Kidney (tissue), 22 donors: Measurements from ENCODE around the gene EGR1. TPM values are rescaled to one million over a fixed set of nuclear protein-coding genes. Genes with fewer than 3 reads are reported as not detected.

ENCODE experiments used
- DNase-seq, 5 donors: peaks; one replicate each; pipeline ENCODE4 v3.0.0-alpha.2; 2013 to 2020
- FAIRE-seq: peaks from 2 replicates; lab custom pipeline; 2012; peaks lifted over from hg19 to GRCh38; lab: Jason Lieb, UNC
- H3K27ac ChIP-seq, 2 donors: one replicate each; pipeline ENCODE4 v1.7.0; 2013; ENCODE audit warnings: low read depth in 2 of 2, low read length in 2 of 2, inconsistent platforms in 1 of 2
- H3K27me3 ChIP-seq: one replicate; pipeline ENCODE4 v1.7.1; 2013; ENCODE audit warnings: low read length, inconsistent platforms; ENCODE audit not compliant: control insufficient read depth, insufficient read depth
- H3K36me3 ChIP-seq, 3 donors: one replicate each; pipeline versions ENCODE4 v1.7.0 to v1.7.1; 2013; ENCODE audit warnings: low read length in 3 of 3, control low read depth in 1 of 3, inconsistent platforms in 1 of 3; ENCODE audit not compliant: insufficient read depth in 3 of 3, control insufficient read depth in 2 of 3
- H3K4me1 ChIP-seq, 3 donors: one replicate each; pipeline versions ENCODE4 v1.7.0 to v1.7.1; 2013; ENCODE audit warnings: low read length in 3 of 3, inconsistent platforms in 1 of 3, low read depth in 1 of 3; ENCODE audit not compliant: control insufficient read depth in 2 of 3, insufficient read depth in 2 of 3
- H3K4me3 ChIP-seq, 3 donors: one replicate each; pipeline versions ENCODE4 v1.7.0 to v1.8.1; 2013; ENCODE audit warnings: low read length in 3 of 3, control low read depth in 1 of 3, inconsistent platforms in 1 of 3
- H3K9ac ChIP-seq, 3 donors: one replicate each; pipeline versions ENCODE4 v1.7.0 to v1.7.1; 2013; ENCODE audit warnings: low read length in 3 of 3, control low read depth in 1 of 3, inconsistent platforms in 1 of 3
- H3K9me3 ChIP-seq, 3 donors: one replicate each; pipeline versions ENCODE4 v1.7.0 to v1.7.1; 2013; ENCODE audit warnings: low read length in 3 of 3, control low read depth in 1 of 3, inconsistent platforms in 1 of 3; ENCODE audit not compliant: control insufficient read depth in 2 of 3, insufficient read depth in 1 of 3
- CTCF ChIP-seq: IDR thresholded peaks from 3 replicates; pipeline ENCODE4 v1.5.1; 2012; ENCODE audit warnings: mild to moderate bottlenecking, moderate library complexity, borderline replicate concordance; ENCODE audit not compliant: insufficient read depth; ENCODE audit errors: extremely low read depth
- intact Hi-C: fragments of 100-400 bp; cut with DNase I; formaldehyde crosslinking; loops from one replicate; pipeline ENCODE4 v1.11.1; 2022
- long read RNA-seq, 10 donors: library from polyadenylated mRNA in 1 of 10; unstranded in 1 of 10; transcript quantifications; one replicate each; pipeline ENCODE4 v2.0.0 and lab custom pipeline, GENCODE V29; 2021 to 2026
- polyA plus RNA-seq: library from polyadenylated mRNA; stranded (reverse); fragments of 350-450 nt; fragmentation: Illumina TruSeq; extraction: RNeasy Lipid Tissue Mini Kit (QIAGEN cat#74804); gene quantifications from one replicate; pipeline ENCODE4 v1.2.3, GENCODE V29; 2014; ENCODE audit warnings: low read depth, low replicate concordance; ENCODE audit not compliant: insufficient read depth
- total RNA-seq: library from RNA; stranded (reverse); fragmentation: NEBNext Ultra II Directional; extraction: Animal tissue kit (Norgen Biotek cat#: 25700); gene quantifications from one replicate; pipeline ENCODE4 v1.2.1, GENCODE V29; 2021
- donor health status: control.
- donor health status: control.
- donor health status: control.
- donor health status: control.
- donor health status: control.
- donor health status: DM: yes; HTN: yes; CAD: no.
- donor health status: Normal renal cell carcinoma (clear cell type).

EGR1 gene
- total RNA-seq = 68.6 TPM
- 65.8 TPM for polyA plus RNA-seq
- long read RNA-seq, donor 1, transcript EGR1-201 (2 exons, 3,138 nt) = major isoform, 54 of 54 reads
- long read RNA-seq, donor 1, partial matches to known transcripts = 0 of 54 reads
- long read RNA-seq, donor 1, other reads (novel, unspliced or antisense) = 0 of 54 reads
- long read RNA-seq, donor 2, transcript EGR1-201 (2 exons, 3,138 nt) = major isoform, 39 of 39 reads
- long read RNA-seq, donor 2, partial matches to known transcripts = 0 of 39 reads
- long read RNA-seq, donor 2, other reads (novel, unspliced or antisense) = 0 of 39 reads
- long read RNA-seq, donor 3, transcript EGR1-201 (2 exons, 3,138 nt) = major isoform, 134 of 134 reads
- long read RNA-seq, donor 3, partial matches to known transcripts = 0 of 134 reads
- long read RNA-seq, donor 3, other reads (novel, unspliced or antisense) = 0 of 134 reads
- long read RNA-seq, donor 4, transcript EGR1-201 (2 exons, 3,138 nt) = major isoform, 59 of 59 reads
- long read RNA-seq, donor 4, partial matches to known transcripts = 0 of 59 reads
- long read RNA-seq, donor 4, other reads (novel, unspliced or antisense) = 0 of 59 reads
- long read RNA-seq, donor 5, partial matches to known transcripts = 0 of 3 reads
- long read RNA-seq, donor 5, other reads (novel, unspliced or antisense) = 0 of 3 reads
- long read RNA-seq, donor 6, transcript EGR1-201 (2 exons, 3,138 nt) = major isoform, 23 of 23 reads
- long read RNA-seq, donor 6, partial matches to known transcripts = 0 of 23 reads
- long read RNA-seq, donor 6, other reads (novel, unspliced or antisense) = 0 of 23 reads
- long read RNA-seq, donor 7, transcript EGR1-201 (2 exons, 3,138 nt) = major isoform, 5 of 22 reads
- long read RNA-seq, donor 7, partial matches to known transcripts = 17 of 22 reads
- long read RNA-seq, donor 7, other reads (novel, unspliced or antisense) = 0 of 22 reads
- long read RNA-seq, donor 8, transcript EGR1-201 (2 exons, 3,138 nt) = major isoform, 79 of 79 reads
- long read RNA-seq, donor 8, partial matches to known transcripts = 0 of 79 reads
- long read RNA-seq, donor 8, other reads (novel, unspliced or antisense) = 0 of 79 reads
- long read RNA-seq, donor 9, transcript EGR1-201 (2 exons, 3,138 nt) = major isoform, 54 of 54 reads
- long read RNA-seq, donor 9, partial matches to known transcripts = 0 of 54 reads
- long read RNA-seq, donor 9, other reads (novel, unspliced or antisense) = 0 of 54 reads
- long read RNA-seq, donor 10, transcript EGR1-201 (2 exons, 3,138 nt) = major isoform, 61 of 78 reads
- long read RNA-seq, donor 10, partial matches to known transcripts = 17 of 78 reads
- long read RNA-seq, donor 10, other reads (novel, unspliced or antisense) = 0 of 78 reads

- DNase-seq (peak; percentile 97 to 98 (median 98)), FAIRE-seq (no peak)
- H3K4me3 ChIP-seq = peak within 1 kb of the TSS; percentile 78 to 88 (median 78)
- peak within 1 kb of the TSS; percentile 92 to 98 for H3K27ac ChIP-seq
- H3K4me1 ChIP-seq = peaks cover 0 to 13% (median 6%) of the 10 kb centered on the region in 3 donors
- intact Hi-C loops = no loop called here
- peak within 1 kb of the TSS; percentile 63 to 89 (median 67) for H3K9ac ChIP-seq
- peak; percentile 9 for TF ChIP-seq CTCF
- H3K27me3 ChIP-seq = no peaks in the 10 kb centered on the region
- H3K36me3 ChIP-seq = peaks cover 2 to 23% (median 6%) of the 10 kb centered on the region in 3 donors
- no peaks in the 10 kb centered on the region for H3K9me3 ChIP-seq
Observed at GRCh38 chr5:138465261-138466124, at the start of gene EGR1. Gene EGR1, plus strand, starts transcription at chr5:138465479. Its CDS starts 283 bp downstream, at chr5:138465762.

DNA sequence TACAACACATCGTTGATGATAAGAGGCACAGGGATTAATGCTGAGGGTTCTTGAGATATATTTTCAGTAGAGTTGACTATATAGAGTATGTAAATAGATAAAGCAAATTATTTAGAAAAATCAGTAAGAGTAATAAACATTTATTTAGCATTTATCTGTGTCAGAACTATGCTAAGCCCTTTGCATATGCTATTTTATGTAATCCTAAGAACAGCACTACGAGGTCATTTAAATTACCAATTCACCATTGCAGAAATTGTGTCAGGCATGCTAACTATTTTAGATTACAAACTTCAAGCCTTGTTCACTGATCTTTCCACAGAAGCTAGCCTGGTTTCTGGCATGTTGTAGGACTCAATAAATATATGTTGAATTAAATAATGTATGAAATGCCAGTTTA lies 46.8 kb upstream of the EGR1 start:
- Histone ChIP-seq H3K27me3 (no peaks in the 10 kb centered on the region), H3K4me1 (no peaks in the 10 kb centered on the region), H3K36me3 (peaks cover 14 to 51% (median 51%) of the 10 kb centered on the region in 3 donors), H3K9ac (no peak overlapping the region), H3K4me3 (no peak overlapping the region), H3K27ac (no peak overlapping the region), H3K9me3 (no peaks in the 10 kb centered on the region)
- TF ChIP-seq CTCF = no peak
- intact Hi-C loops = no loop called here
- FAIRE-seq (no peak), DNase-seq (no peak)

DNA sequence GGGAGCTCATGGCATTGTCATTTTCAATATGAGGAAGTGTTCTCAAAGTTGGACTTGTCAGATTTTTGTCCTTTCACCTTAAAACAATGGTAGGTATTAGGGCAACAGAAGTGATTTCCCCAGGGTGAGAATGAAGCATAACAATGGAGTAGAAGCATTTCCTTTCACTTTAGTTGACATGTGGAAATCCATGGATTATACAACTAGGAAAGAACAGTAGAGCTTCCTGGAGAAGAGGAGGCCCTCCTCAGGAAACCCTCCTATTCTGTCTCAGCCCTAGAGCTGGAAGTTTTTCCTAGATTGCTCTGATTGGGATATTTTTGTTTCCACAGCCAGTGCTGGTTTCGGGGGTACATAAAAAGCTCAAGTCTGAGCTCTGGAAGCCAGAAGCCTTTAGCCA lies 40.2 kb upstream of the EGR1 start:
- no peak for FAIRE-seq
- DNase-seq = no peak
- no peak overlapping the region for H3K4me3 ChIP-seq
- no peaks in the 10 kb centered on the region for H3K9me3 ChIP-seq
- H3K9ac ChIP-seq = no peak overlapping the region
- peaks cover 19 to 71% (median 45%) of the 10 kb centered on the region in 3 donors for H3K36me3 ChIP-seq
- intact Hi-C loops = no loop called here
- no peak overlapping the region for H3K27ac ChIP-seq
- no peaks in the 10 kb centered on the region for H3K4me1 ChIP-seq
- no peak for TF ChIP-seq CTCF
- no peaks in the 10 kb centered on the region for H3K27me3 ChIP-seq
